Measurements from ENCODE around the gene LRRC37B. TPM values are rescaled to one million over a fixed set of nuclear protein-coding genes. Genes with fewer than 3 reads are reported as not detected.
"Not testable (repeated sequence)": the region's sequence is repeated elsewhere in the genome, so short reads cannot be mapped to it uniquely, and the experiment has no call there.

The LRRC37B gene
- total and polyA plus RNA-seq, 4 donors = 8.1 to 38.9 (median 16.4) TPM

- not testable (repeated sequence) for H3K9ac ChIP-seq (ENCODE audit: insufficient read depth in 1 of 2, low read length in 2 of 2)
Observed at GRCh38 chr17:32069067-32069466, 61.9 kb downstream of the LRRC37B start.

GRCh38 chr17:32071961-32072360 is 64.8 kb downstream of the LRRC37B start:
- DNase-seq; H3K9ac ChIP-seq (ENCODE audit: insufficient read depth in 1 of 2, low read length in 2 of 2); H3K4me1 ChIP-seq (ENCODE audit: control insufficient read depth in 5 of 5, insufficient read depth in 5 of 5, low read length in 5 of 5); H3K4me3 ChIP-seq; H3K27me3 ChIP-seq (ENCODE audit: control insufficient read depth in 3 of 3, insufficient read depth in 3 of 3, low read length in 2 of 3); H3K27ac ChIP-seq (ENCODE audit: low read depth in 1 of 2, low read length in 1 of 2); ATAC-seq (ENCODE audit: insufficient read depth, low FRiP score); H3K36me3 ChIP-seq (ENCODE audit: control insufficient read depth in 4 of 4, insufficient read depth in 4 of 4, low read length in 4 of 4); H3K9me3 ChIP-seq (ENCODE audit: control insufficient read depth in 4 of 4, insufficient read depth in 3 of 4, low read length in 3 of 4): not testable (repeated sequence)
- 40 to 66% methylated on average over 2 to 3 of the region's 4 CpGs for WGBS, 2 donors

More at GRCh38 chr17:32069067-32069466, 61.9 kb downstream of the LRRC37B start:
- not testable (repeated sequence) for ATAC-seq (ENCODE audit: insufficient read depth, low FRiP score); H3K9me3 ChIP-seq (ENCODE audit: control insufficient read depth in 4 of 4, insufficient read depth in 3 of 4, low read length in 3 of 4); H3K27ac ChIP-seq (ENCODE audit: low read depth in 1 of 2, low read length in 1 of 2); H3K27me3 ChIP-seq (ENCODE audit: control insufficient read depth in 3 of 3, insufficient read depth in 3 of 3, low read length in 2 of 3); H3K4me1 ChIP-seq (ENCODE audit: control insufficient read depth in 5 of 5, insufficient read depth in 5 of 5, low read length in 5 of 5); H3K36me3 ChIP-seq (ENCODE audit: control insufficient read depth in 4 of 4, insufficient read depth in 4 of 4, low read length in 4 of 4); DNase-seq; H3K4me3 ChIP-seq
- 57 to 63% methylated on average over 2 of the region's 2 CpGs for WGBS, 2 donors

- DNase-seq; H3K4me3 ChIP-seq; H3K4me1 ChIP-seq (ENCODE audit: control insufficient read depth in 5 of 5, insufficient read depth in 5 of 5, low read length in 5 of 5); H3K36me3 ChIP-seq (ENCODE audit: control insufficient read depth in 4 of 4, insufficient read depth in 4 of 4, low read length in 4 of 4); H3K9ac ChIP-seq (ENCODE audit: insufficient read depth in 1 of 2, low read length in 2 of 2); H3K27me3 ChIP-seq (ENCODE audit: control insufficient read depth in 3 of 3, insufficient read depth in 3 of 3, low read length in 2 of 3); H3K9me3 ChIP-seq (ENCODE audit: control insufficient read depth in 4 of 4, insufficient read depth in 3 of 4, low read length in 3 of 4); ATAC-seq (ENCODE audit: insufficient read depth, low FRiP score); H3K27ac ChIP-seq (ENCODE audit: low read depth in 1 of 2, low read length in 1 of 2): not testable (repeated sequence)
- WGBS, 2 donors = 96 to 100% methylated on average over 3 of the region's 4 CpGs
Observed at GRCh38 chr17:32073131-32073530, 65.9 kb downstream of the LRRC37B start.

DNA sequence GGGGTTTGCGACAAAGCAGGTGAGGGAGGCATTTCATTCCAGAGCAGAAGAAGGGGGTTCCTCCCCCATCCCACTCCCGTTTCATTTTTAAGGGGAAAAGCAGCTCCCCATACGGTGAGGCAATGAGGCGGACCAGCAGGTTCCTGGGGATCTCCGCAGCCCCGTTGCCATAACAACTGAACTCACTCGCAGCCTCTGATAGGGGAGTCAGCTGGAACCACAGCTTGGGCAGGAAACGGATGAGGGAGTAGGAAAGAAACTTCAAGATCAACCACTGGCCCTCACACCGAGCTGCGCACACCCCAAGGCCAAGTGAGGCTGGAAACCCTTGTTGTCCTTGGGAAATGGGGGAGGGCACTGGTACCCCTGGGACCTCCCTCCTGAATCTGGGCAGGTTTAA is 72.6 kb downstream of the LRRC37B start:
- not testable (repeated sequence) for H3K4me3 ChIP-seq; H3K36me3 ChIP-seq (ENCODE audit: control insufficient read depth in 4 of 4, insufficient read depth in 4 of 4, low read length in 4 of 4); H3K9ac ChIP-seq (ENCODE audit: insufficient read depth in 1 of 2, low read length in 2 of 2); H3K27me3 ChIP-seq (ENCODE audit: control insufficient read depth in 3 of 3, insufficient read depth in 3 of 3, low read length in 2 of 3); H3K4me1 ChIP-seq (ENCODE audit: control insufficient read depth in 5 of 5, insufficient read depth in 5 of 5, low read length in 5 of 5); H3K27ac ChIP-seq (ENCODE audit: low read depth in 1 of 2, low read length in 1 of 2); H3K9me3 ChIP-seq (ENCODE audit: control insufficient read depth in 4 of 4, insufficient read depth in 3 of 4, low read length in 3 of 4); ATAC-seq (ENCODE audit: insufficient read depth, low FRiP score)
- peak; percentile 58 to 72 (median 61) for DNase-seq
- WGBS, 2 donors = 3% methylated on average over 10 of the region's 10 CpGs

GRCh38 chr17:32083550-32083979 is 76.4 kb downstream of the LRRC37B start:
- DNase-seq = peak in 2 of 3 donors; percentile 25 to 43

GRCh38 chr17:32084003-32084941 is 77.1 kb downstream of the LRRC37B start:
- not testable (repeated sequence) for H3K4me3 ChIP-seq; H3K27ac ChIP-seq (ENCODE audit: low read depth in 1 of 2, low read length in 1 of 2); H3K27me3 ChIP-seq (ENCODE audit: control insufficient read depth in 3 of 3, insufficient read depth in 3 of 3, low read length in 2 of 3); H3K4me1 ChIP-seq (ENCODE audit: control insufficient read depth in 5 of 5, insufficient read depth in 5 of 5, low read length in 5 of 5); H3K9ac ChIP-seq (ENCODE audit: insufficient read depth in 1 of 2, low read length in 2 of 2); H3K9me3 ChIP-seq (ENCODE audit: control insufficient read depth in 4 of 4, insufficient read depth in 3 of 4, low read length in 3 of 4); H3K36me3 ChIP-seq (ENCODE audit: control insufficient read depth in 4 of 4, insufficient read depth in 4 of 4, low read length in 4 of 4)
- ATAC-seq (ENCODE audit: insufficient read depth, low FRiP score) (peak; percentile 50), DNase-seq (peak; percentile 90 to 95 (median 90))
- WGBS, 2 donors = 0 to 2% methylated on average over 10 to 13 of the region's 39 CpGs

More at GRCh38 chr17:32083550-32083979, 76.4 kb downstream of the LRRC37B start:
- WGBS, 2 donors = 6 to 7% methylated on average over 3 to 12 of the region's 17 CpGs
- H3K27ac ChIP-seq (ENCODE audit: low read depth in 1 of 2, low read length in 1 of 2); ATAC-seq (ENCODE audit: insufficient read depth, low FRiP score); H3K4me3 ChIP-seq; H3K9ac ChIP-seq (ENCODE audit: insufficient read depth in 1 of 2, low read length in 2 of 2); H3K36me3 ChIP-seq (ENCODE audit: control insufficient read depth in 4 of 4, insufficient read depth in 4 of 4, low read length in 4 of 4); H3K4me1 ChIP-seq (ENCODE audit: control insufficient read depth in 5 of 5, insufficient read depth in 5 of 5, low read length in 5 of 5); H3K9me3 ChIP-seq (ENCODE audit: control insufficient read depth in 4 of 4, insufficient read depth in 3 of 4, low read length in 3 of 4); H3K27me3 ChIP-seq (ENCODE audit: control insufficient read depth in 3 of 3, insufficient read depth in 3 of 3, low read length in 2 of 3): not testable (repeated sequence)

DNA sequence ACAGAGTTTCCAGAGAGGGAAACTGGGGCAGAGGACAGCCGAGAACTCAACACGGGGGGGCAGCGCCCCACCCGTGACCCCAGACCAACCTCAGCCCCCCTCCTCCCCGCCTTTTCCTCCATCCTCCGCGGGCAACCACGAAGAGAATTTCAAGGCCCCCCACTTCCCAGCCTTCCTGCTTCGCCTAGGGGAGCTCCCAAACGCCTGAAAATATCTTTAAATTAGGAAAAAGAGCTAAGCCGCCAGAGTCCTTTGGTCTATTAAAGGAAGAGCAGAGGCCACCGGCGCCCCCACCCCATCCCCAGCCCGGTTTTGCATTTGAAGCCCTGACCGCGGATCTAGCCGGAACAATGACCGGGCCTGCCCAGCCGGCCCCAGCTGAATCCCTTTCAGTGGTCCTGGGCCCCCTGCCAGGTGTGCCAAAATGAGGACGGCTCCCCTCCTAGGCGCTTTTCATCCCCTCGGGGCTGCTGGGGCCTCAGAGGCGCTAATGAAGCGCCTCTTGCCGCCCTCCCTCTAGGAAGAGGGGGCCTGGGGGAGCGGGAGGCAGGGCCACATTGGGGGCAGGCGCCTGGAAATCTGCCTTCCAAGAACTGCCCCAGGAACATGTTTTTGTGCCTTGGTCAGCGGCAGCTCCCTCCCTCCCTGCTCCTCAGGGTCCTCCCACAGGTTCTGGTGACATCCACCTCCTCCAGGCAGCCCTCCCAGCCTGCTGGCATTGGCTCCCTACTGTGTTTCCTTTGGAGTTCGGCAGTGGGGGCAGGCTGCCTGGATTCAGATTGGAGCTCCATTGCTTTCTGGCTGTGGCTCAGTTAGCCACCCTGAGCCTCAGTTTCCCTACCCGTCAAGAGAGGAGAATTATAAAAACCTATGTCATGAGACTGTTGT is 78.0 kb downstream of the LRRC37B start:
- H3K9ac ChIP-seq (ENCODE audit: insufficient read depth in 1 of 2, low read length in 2 of 2); DNase-seq; H3K4me3 ChIP-seq; H3K36me3 ChIP-seq (ENCODE audit: control insufficient read depth in 4 of 4, insufficient read depth in 4 of 4, low read length in 4 of 4); H3K27me3 ChIP-seq (ENCODE audit: control insufficient read depth in 3 of 3, insufficient read depth in 3 of 3, low read length in 2 of 3); ATAC-seq (ENCODE audit: insufficient read depth, low FRiP score); H3K9me3 ChIP-seq (ENCODE audit: control insufficient read depth in 4 of 4, insufficient read depth in 3 of 4, low read length in 3 of 4); H3K27ac ChIP-seq (ENCODE audit: low read depth in 1 of 2, low read length in 1 of 2); H3K4me1 ChIP-seq (ENCODE audit: control insufficient read depth in 5 of 5, insufficient read depth in 5 of 5, low read length in 5 of 5): not testable (repeated sequence)
- WGBS, 2 donors = 23 to 36% methylated on average over 10 to 25 of the region's 30 CpGs
